Adipose tissue (tissue), 3 donors: Measurements from ENCODE around the gene ABCA5. TPM values are rescaled to one million over a fixed set of nuclear protein-coding genes. Genes with fewer than 3 reads are reported as not detected.
"Not testable (repeated sequence)": the region's sequence is repeated elsewhere in the genome, so short reads cannot be mapped to it uniquely, and the experiment has no call there.

Experiments used
- H3K27ac ChIP-seq: one replicate; pipeline ENCODE4 v1.5.1; 2013; ENCODE audit warnings: low read depth, low read length
- WGBS, 3 donors: extraction: QIAGEN DNeasy Blood & Tissue Kit; methylation state at CpG; one replicate each; pipeline ENCODE4 v1.1.7; 2013; 5-methylcytosine and 5-hydroxymethylcytosine counted together
- polyA plus RNA-seq, 3 donors: library from polyadenylated mRNA; stranded (reverse); fragments of 200-250 nt; gene quantifications; one replicate each; pipeline ENCODE4 v1.2.3, GENCODE V29; 2013
- donor health status: healthy with polysubstance abuse.
- donor health status: Bipolar disorder and iron deficiency.
- donor health status: healthy.

ABCA5 gene
- polyA plus RNA-seq, 3 donors: 10.1 to 16.2 (median 16.0) TPM

DNA sequence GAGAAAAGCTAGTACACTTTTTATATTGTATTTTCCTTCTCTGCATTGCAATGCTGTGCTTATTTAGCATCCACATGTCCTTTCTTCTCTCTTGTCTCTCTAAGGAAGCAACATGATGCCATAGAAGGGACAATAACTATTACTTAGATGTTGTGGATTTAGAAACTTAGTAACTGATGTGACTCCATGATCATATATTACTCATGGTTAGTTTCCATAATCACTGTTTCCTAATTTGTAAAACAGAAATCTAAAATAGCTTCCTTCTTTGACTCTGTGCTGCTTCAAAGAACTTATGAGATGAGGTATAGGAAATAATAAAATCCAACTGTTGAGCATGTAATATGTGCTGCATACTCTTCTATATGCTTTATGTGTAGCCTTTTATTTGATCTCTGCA, 6.6 kb upstream of the ABCA5 start:
- no peak overlapping the region for H3K27ac ChIP-seq

DNA sequence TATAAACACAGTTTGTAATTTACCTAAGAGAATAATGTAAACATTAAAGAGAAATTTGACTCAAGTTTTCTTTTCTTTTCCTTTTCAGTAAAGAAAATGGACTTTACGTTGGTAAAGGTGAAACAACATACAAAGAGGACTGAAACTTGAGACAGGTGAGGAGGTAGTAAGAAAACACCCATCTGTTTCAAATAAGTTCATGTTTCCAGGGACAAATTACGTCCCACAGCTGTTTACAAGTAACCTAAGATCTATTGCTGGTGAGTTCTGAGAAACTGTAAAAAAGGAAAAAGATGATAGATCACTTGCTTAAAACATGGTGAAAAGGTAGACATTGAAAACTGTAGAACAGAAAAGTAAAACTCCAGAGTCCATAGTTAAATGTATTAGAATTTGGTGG, 4.8 kb upstream of the ABCA5 start:
- no peak overlapping the region for H3K27ac ChIP-seq
- WGBS, 3 donors: 76 to 93% (median 87%) methylated on average over 2 of the region's 2 CpGs

DNA sequence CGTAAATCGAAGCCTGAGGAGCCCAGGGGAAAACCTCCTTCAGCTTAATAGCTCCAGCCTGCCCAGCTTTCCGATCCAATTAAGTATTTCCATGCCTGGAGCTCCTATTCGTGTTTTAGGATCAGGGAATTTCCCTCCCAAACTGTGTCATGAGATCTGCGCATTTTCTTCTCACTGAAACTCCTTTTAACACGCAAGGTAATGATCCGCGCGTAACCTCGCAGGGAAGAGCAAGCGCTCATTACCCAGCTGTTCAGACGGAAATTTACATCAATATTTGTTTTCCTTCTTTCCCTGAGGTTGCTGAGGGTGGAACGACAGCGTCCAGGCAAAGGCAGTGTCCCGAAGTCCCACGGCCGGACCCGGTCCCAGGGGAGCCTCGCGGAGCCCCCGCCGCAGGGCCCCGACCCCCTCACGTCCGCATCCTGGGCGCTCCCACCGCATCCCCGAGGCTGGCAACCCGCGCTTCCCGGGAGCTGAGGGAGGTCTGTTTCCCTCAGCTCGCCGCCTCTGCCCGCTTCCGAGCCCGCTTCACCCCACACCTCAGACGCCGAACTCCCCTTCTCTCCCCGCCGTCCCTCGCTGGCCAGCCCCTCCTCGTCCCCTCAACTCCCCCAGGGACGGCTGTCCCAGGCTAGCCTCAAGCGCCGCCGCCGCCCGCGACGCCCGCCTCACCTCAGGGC, 415 bp downstream of the ABCA5 start:
- H3K27ac ChIP-seq: peak overlapping the region; percentile 24
- 0 to 1% (median 1%) methylated on average over 45 to 51 of the region's 51 CpGs for WGBS, 3 donors

DNA sequence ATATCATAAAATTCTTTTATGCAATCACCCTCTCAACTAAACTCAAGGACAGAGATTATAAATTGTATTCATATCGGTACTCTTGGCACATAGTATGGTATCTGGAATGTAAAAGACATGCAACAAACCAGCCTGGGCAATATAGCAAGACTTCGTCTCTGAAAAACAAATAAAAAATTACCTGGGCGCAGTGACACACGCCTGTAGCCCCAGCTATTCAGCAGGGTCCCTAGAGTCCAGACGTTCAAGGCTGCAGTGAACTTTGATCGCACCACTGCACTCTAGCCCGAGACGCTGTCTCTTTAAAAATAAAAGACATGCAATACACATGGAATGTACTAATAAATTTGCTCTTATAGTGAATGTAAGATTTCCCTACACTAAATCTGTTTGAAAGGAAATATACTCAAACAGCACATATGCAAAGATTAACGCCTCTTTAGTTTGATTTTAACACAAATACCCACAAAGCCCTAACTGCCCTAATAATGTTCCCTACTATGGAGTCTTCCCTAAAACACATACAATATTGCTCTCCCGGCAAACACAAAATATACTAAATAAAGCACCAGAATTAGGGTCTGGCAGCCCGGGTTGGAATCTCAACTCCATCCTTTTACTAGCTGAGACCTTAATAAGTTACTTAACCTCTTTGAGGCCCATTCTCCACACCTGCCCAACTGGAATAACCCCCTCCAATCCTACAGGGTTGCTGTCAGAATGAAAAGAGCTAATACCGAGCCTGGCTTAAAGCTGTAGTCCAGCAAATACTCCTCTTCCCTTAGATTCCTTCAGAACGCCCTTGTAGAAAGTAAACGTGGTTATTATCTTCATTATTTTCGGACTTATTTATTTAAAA, 1.2 kb downstream of the ABCA5 start:
- no peak overlapping the region for H3K27ac ChIP-seq
- WGBS, 3 donors: 19 to 60% (median 52%) methylated on average over 15 of the region's 15 CpGs

DNA sequence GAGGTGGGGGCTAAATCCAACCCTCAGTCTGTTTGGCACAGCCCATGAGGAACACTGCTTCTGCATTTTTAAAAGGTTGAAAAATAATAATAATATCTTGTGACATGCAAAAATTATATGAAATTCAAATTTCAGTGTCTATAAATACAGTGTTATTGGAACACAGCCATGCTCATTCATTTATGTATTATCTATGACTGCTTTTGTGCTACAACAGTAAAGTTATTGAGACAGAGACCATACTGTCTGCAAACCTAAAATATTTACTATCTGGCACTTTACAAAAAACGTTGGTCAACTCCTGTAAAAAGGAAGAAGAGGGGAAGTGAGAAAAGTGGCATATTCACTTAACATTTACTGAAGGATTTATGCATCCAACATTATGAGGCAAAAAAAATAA, 3.1 kb downstream of the ABCA5 start:
- H3K27ac ChIP-seq: no peak overlapping the region
- 15 to 55% (median 43%) methylated on average over 1 of the region's 1 CpG for WGBS, 3 donors

DNA sequence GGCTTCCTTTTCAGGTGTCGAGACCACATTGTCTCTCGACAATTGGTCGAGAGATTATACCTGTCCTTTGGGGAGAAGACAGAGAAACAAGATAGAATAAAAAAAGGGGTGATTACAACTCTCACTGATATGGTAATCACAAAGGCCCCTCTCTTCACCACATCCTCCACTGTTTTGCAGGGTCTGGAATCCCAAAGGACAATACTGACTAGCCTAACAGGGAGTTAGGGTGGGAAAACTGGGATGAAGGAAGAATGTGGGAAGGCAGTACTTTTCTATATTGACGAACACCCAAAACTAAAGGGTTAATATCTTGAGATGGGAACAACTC, 6.1 kb downstream of the ABCA5 start:
- H3K27ac ChIP-seq: no peak overlapping the region
- 95 to 99% (median 96%) methylated on average over 4 of the region's 4 CpGs for WGBS, 3 donors

DNA sequence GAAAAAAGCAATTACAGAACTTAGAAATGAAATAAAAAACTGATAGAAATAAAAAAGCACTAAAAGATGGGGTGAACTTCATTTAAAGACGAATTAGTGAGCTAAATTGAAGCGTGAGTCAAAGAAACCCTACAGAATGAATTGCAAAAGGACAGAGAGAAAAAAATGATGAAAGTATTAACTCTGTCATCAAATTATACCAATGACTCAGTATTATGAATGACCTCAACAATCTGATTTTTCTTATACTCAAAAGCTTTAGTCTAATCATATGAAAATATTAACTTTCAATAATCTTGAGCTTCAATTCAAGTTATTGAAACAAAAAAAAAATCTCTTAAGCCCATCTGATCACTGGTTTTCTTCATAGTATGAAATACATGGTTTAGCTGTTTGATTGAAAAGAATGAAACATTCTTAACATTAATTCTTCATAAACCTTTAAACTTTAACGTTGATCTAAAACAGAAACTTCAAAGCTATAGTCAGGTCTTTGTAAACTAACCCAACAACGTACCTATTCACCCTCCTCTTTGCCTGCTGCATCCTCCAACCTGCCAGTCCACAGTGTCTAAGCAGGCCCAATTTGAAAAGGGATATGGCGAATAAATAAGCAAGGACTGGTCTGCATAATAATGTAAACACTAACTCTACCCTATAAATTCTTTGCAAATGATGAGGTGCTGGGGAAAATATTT, 6.6 kb downstream of the ABCA5 start:
- H3K27ac ChIP-seq: no peak overlapping the region
- 57 to 66% (median 65%) methylated on average over 5 of the region's 5 CpGs for WGBS, 3 donors

DNA sequence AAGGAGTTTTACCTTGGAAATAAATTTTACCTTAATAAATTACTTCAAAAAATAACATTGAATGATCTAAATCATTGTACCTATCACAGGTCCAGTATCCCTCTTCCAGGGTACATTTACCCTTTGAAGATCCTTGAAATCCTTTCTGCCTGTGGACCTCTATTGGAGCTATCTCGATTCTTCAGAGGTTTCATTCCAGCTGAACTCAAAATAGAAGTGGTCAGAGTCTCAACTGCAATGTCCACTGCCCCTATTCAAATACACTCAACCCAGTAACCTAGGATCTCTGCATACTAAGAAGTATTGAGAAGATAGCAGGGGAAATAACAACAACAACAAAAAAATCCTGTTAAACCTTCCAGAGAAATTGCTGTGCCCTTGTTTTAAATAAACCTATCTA, 9.3 kb downstream of the ABCA5 start:
- WGBS, 3 donors: 65 to 97% (median 89%) methylated on average over 1 of the region's 1 CpG
- no peak overlapping the region for H3K27ac ChIP-seq

DNA sequence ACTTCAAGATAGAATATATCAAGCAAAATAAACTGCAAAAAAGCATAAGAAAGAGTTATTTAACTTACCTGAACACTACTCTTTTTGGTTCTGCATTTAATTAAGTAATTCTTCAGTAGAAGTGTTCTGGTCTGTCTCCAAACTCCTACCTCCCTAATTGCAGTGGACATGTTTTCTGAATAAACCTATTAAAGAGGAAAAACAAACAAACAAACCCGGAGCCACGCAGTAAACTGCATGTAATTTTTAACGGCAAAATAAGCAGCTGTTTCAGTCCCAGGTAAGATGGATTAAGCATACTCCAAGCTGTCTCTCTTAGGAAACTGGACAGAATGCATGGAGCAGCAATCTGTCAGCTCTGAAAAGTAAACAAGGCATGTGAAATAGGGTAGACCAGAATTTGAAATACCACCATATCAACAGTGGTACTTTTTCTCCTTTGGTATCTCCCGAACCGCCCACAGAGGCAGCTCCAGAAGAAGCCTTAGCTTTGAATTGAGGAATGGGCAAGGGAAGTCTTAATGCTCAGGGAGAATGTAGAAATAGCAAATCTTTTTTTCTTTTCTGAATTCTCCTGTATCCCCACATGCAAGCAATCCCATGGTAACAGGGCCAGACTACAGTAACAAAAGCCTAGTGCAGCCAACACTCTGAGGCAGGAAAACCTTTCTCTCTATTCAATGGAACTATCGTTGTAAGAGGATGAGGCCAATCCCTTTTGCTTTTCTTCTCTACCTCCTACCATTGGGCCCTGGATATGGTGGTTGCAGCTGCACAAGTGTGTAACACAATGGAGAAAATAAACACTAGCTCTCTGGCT, 12.5 kb downstream of the ABCA5 start:
- 28 to 78% (median 75%) methylated on average over 6 of the region's 6 CpGs for WGBS, 3 donors
- H3K27ac ChIP-seq: no peak overlapping the region

DNA sequence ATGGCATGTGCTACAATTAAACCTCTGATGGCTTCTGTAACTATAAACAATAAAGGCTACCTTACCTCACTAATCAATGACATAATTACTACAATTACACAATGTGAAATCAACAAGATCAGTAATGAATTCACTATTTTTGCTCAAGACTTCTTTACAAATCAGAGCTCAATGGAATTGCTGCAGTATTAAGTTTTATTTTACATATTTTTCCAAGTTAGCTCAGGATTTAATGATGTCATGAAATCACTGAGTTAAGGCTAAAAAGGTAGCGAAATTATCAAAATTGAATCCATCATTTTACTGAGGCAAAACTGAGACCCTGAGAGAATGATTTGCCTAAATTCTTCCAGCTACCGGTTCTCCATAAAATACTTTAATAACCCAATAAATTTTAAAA, 21.8 kb downstream of the ABCA5 start:
- no peak overlapping the region for H3K27ac ChIP-seq
- WGBS, 3 donors: 96 to 99% (median 98%) methylated on average over 2 of the region's 2 CpGs

DNA sequence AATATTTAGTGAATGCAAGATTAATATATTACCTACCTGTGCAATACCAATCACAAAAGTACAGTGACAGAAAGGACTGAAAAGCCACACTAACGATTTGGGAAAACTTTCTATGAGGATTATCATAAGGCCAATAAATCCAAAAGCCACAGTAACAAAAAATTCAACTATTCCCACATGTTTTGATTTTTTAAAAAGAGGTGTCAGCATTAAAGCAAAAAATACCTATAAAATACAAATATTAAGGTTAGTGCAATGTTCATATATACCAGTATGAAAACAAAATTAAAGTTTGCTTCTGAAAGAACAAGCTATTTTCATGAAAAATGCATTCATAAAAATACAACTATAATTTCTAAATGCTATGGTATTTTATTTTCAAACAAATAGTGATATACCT, 24.3 kb downstream of the ABCA5 start:
- no peak overlapping the region for H3K27ac ChIP-seq
- 80 to 96% (median 88%) methylated on average over 1 of the region's 1 CpG for WGBS, 3 donors

DNA sequence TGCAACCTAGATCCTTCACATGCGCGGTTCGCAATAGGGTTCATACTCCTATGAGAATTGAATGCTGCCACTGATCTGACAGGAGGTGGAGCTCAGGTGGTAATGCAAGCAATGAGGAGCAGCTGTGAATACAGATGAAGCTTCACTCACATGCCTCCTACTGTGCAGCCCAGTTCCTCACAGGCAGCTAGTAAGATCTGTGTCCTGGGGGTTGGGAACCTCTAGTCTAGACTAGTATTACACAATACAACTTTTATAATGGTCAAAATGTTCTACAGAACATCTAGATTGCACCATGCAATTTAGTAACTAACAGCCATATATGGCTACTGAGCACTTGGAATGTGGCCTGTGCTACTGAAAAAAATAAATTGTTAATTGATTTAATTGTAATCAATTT, 26.7 kb downstream of the ABCA5 start:
- no peak overlapping the region for H3K27ac ChIP-seq
- WGBS, 3 donors: 97 to 100% (median 99%) methylated on average over 3 of the region's 3 CpGs

DNA sequence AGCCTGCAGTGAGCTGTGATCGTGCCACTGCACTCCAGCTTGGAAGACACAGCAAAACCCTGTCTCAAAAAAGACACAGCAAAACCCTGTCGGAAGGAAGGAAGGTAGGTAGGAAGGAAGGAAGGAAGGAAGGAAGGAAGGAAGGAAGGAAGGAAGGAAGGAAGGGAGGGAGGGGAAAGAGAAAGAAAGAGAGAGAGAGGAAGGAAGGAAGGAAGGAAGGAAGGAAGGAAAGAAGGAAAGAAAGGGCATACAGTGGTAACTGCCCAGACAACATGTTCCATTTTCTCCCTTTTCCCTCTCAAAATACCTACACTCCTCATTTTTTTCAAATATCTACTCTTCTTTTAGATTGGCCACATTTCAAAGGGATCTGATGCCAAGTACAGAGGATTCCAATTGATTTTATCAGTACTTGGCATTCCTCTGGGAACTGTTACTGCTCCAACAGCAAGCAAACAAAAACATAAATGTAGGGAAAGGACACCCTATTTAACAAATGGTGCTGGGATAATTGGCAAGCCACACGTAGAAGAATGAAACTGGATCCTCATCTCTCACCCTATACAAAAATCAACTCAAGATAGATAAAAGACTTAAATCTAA, 28.7 kb downstream of the ABCA5 start:
- 70 to 79% (median 78%) methylated on average over 2 to 3 of the region's 3 CpGs for WGBS, 3 donors
- not testable (repeated sequence) for H3K27ac ChIP-seq

DNA sequence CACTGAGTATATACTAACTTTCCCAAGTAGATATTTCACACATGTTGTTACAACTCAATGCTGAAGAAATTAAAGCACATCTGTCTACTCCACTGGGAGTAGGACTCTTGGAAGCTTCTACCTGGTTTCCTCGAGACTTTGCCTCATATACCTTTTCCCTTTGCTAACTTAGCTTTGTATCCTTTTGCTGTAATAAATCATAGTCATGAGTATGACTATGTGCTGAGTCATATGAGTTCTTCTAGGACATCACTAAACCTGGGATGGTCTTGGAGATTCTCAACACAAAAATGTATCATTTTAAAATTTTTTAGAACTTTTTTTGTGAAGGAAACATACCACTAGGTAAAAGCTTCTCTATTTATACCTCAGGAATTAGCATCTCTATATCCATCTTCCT, 39.8 kb downstream of the ABCA5 start:
- 92 to 95% (median 93%) methylated on average over 1 of the region's 1 CpG for WGBS, 3 donors
- no peak overlapping the region for H3K27ac ChIP-seq

DNA sequence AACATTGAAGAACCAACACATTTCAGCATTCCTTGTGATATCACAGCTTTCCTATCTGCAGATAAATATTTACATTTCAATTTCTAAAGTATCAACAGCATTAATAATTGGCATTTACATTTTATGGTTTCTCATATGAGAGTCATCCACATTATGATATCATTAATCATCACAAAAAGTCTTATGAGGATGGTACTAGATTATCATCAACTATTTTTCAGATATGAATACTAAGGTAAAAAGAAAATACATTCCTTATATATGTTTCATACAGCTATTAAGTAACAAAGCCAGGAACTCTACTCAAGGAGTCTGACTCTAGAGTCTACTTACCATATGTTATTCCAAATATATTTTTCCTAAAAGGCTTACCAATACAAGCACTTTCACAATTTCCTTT, 40.7 kb downstream of the ABCA5 start:
- H3K27ac ChIP-seq: no peak overlapping the region

DNA sequence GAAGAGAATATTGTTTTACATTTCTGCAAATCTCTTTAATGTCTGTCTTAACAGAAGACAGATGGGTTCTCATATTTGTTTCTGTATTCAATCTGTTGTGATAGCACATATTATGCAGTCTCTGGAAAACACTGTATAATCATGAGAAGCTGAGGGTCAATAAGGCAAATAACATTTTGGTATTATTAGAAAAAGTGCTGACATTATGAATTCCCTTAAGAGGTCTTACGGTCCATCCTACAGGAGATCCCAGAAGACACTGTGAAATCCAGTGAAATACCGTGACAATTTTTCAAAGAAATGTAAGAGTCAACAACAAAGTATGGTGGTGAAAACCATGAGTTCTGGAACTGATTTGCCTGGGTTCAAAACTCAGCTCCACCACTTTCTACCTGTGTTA, 42.3 kb downstream of the ABCA5 start:
- no peak overlapping the region for H3K27ac ChIP-seq
- WGBS, 3 donors: 90 to 93% (median 93%) methylated on average over 2 of the region's 2 CpGs

DNA sequence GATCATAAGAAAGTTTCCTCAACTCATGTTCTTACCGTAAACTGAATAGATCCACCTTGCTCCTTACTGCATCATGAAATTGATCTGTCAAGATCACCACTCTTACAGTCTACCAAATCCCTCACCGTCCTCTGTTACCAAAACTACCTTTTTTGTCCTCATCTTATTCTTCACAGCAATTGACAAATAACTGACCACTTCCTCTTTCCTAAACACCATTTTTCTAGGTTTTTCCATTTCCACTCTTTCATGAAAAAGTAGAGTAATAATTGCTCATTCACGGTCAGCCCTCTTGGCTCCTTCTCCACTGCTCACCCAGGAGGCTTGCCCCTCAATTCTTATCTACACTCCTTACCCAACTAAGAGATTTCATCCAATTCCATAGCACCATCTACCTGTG, 44.9 kb downstream of the ABCA5 start:
- H3K27ac ChIP-seq: no peak overlapping the region
- 71 to 92% (median 76%) methylated on average over 3 of the region's 3 CpGs for WGBS, 3 donors

DNA sequence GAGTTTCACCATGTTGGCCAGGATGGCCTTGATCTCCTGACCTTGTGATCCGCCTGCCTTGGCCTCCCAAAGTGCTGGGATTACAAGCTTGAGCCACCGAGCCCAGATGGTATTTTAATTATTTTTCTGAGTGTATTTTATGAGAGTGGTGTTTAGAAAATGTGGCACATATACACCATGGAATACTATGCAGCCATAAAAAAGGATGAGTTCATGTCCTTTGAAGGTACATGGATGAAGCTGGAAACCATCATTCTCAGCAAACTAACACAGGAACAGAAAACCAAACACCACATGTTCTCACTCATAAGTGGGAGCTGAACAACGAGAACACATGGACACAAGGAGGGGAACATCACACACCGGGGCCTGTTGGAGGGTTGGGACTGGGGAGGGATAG, 50.7 kb downstream of the ABCA5 start:
- not testable (repeated sequence) for H3K27ac ChIP-seq
- 96 to 100% (median 98%) methylated on average over 4 of the region's 4 CpGs for WGBS, 3 donors
